Smooth muscle cell (in vitro differentiated cells): ENCODE measurements around the gene KLRF1. TPM values are rescaled to one million over a fixed set of nuclear protein-coding genes. Genes with fewer than 3 reads are reported as not detected.

Experiments
- DNase-seq: peaks from one replicate; lab custom pipeline; 2025; ENCODE audit not compliant: unreplicated experiment; lab: John Stamatoyannopoulos, UW
- H2AFZ ChIP-seq: fragments of 200-600 bp; sonication (generic); 2 replicates; pipeline ENCODE4 v1.6.0; 2016; ENCODE audit warnings: antibody characterized with exemption, low read depth, mild to moderate bottlenecking
- H3F3A ChIP-seq: fragments of 200-600 bp; sonication (generic); 2 replicates; pipeline ENCODE4 v1.6.0; 2017; ENCODE audit warnings: antibody characterized with exemption, low read depth
- H3K27ac ChIP-seq: fragments of 200-600 bp; sonication (generic); 2 replicates; pipeline ENCODE4 v1.5.1; 2016; ENCODE audit warnings: low read depth, mild to moderate bottlenecking
- H3K27me3 ChIP-seq: fragments of 200-600 bp; sonication (generic); 2 replicates; pipeline ENCODE4 v1.6.1; 2016; ENCODE audit warnings: low read depth, mild to moderate bottlenecking
- H3K36me3 ChIP-seq: fragments of 200-600 bp; sonication (generic); 2 replicates; pipeline ENCODE4 v1.5.1; 2016; ENCODE audit warnings: low read depth
- H3K4me1 ChIP-seq: fragments of 200-600 bp; sonication (generic); 2 replicates; pipeline ENCODE4 v1.5.1; 2016; ENCODE audit warnings: low read depth
- H3K4me2 ChIP-seq: fragments of 200-600 bp; sonication (generic); 2 replicates; pipeline ENCODE4 v1.6.0; 2016; ENCODE audit warnings: mild to moderate bottlenecking
- H3K4me3 ChIP-seq: fragments of 200-600 bp; sonication (generic); 2 replicates; pipeline ENCODE4 v1.5.1; 2016; ENCODE audit warnings: mild to moderate bottlenecking
- H3K79me2 ChIP-seq: fragments of 200-600 bp; sonication (generic); 2 replicates; pipeline ENCODE4 v1.6.0; 2016; ENCODE audit warnings: low read depth, mild to moderate bottlenecking
- H3K9ac ChIP-seq: fragments of 200-600 bp; sonication (generic); 2 replicates; pipeline ENCODE4 v1.6.0; 2016; ENCODE audit warnings: low read depth
- H3K9me3 ChIP-seq: fragments of 200-600 bp; sonication (generic); replicated peaks from 2 replicates; pipeline ENCODE4 v1.5.1; 2016; ENCODE audit warnings: low read depth
- H4K20me1 ChIP-seq: fragments of 200-600 bp; sonication (generic); 2 replicates; pipeline ENCODE4 v1.6.0; 2016; ENCODE audit warnings: low read depth
- CTCF ChIP-seq: fragments of 200-600 bp; sonication (generic); IDR thresholded peaks from 2 replicates; pipeline ENCODE4 v1.5.1; 2017; ENCODE audit warnings: borderline replicate concordance, mild to moderate bottlenecking, antibody characterized with exemption; ENCODE audit not compliant: insufficient read depth, poor library complexity, severe bottlenecking
- WGBS: methylation state at CpG from one replicate; pipeline ENCODE4 v1.1.7; 2016; ENCODE audit warnings: low lambda C conversion rate; 5-methylcytosine and 5-hydroxymethylcytosine counted together
- polyA plus RNA-seq: library from polyadenylated mRNA; unstranded; fragments of >200 nt; fragmentation: Nextera tagmentation; extraction: Ambion mirVana; gene quantifications from 2 replicates; pipeline ENCODE4 v1.2.1, GENCODE V29; 2016
- total RNA-seq: library from RNA; depleted of rRNA; stranded (reverse); fragments of >200 nt; gene quantifications from 2 replicates; pipeline ENCODE4 v1.2.3, GENCODE V29; 2014

The KLRF1 gene
- total and polyA plus RNA-seq, 2 experiments from 2014 or later: not detected

- no peaks in the 10 kb centered on the region for H3K27me3 ChIP-seq
- no peaks in the 10 kb centered on the region for H4K20me1 ChIP-seq
- no peak for TF ChIP-seq CTCF
- H3K27ac ChIP-seq: no peak overlapping the region
- H2AFZ ChIP-seq: peak overlapping the region; percentile 33
- H3K79me2 ChIP-seq: no peaks in the 10 kb centered on the region
- H3K4me2 ChIP-seq: no peak overlapping the region
- WGBS: 81% methylated on average over 7 of the region's 7 CpGs
- no peak overlapping the region for H3K4me3 ChIP-seq
- H3K9ac ChIP-seq: no peak overlapping the region
- H3K36me3 ChIP-seq: no peaks in the 10 kb centered on the region
- no peaks in the 10 kb centered on the region for H3F3A ChIP-seq
- H3K9me3 ChIP-seq: no peaks in the 10 kb centered on the region
- DNase-seq: no peak
- no peaks in the 10 kb centered on the region for H3K4me1 ChIP-seq
Measured at GRCh38 chr12:9796971-9797370, 30.3 kb upstream of the KLRF1 start.

GRCh38 chr12:9797722-9798619 lies 29.3 kb upstream of the KLRF1 start:
- H3K79me2 ChIP-seq: no peaks in the 10 kb centered on the region
- H3K4me3 ChIP-seq: no peak overlapping the region
- no peaks in the 10 kb centered on the region for H4K20me1 ChIP-seq
- no peak for DNase-seq
- WGBS: 49% methylated on average over 7 of the region's 7 CpGs
- no peaks in the 10 kb centered on the region for H3F3A ChIP-seq
- peak; percentile 23 for TF ChIP-seq CTCF
- H3K4me2 ChIP-seq: no peak overlapping the region
- no peaks in the 10 kb centered on the region for H3K4me1 ChIP-seq
- no peaks in the 10 kb centered on the region for H3K36me3 ChIP-seq
- H3K27me3 ChIP-seq: no peaks in the 10 kb centered on the region
- no peak overlapping the region for H2AFZ ChIP-seq
- H3K9ac ChIP-seq: no peak overlapping the region
- no peaks in the 10 kb centered on the region for H3K9me3 ChIP-seq
- no peak overlapping the region for H3K27ac ChIP-seq

- no peaks in the 10 kb centered on the region for H3K79me2 ChIP-seq
- no peaks in the 10 kb centered on the region for H3K9me3 ChIP-seq
- H3K4me3 ChIP-seq: no peak overlapping the region
- no peak for TF ChIP-seq CTCF
- H3F3A ChIP-seq: no peaks in the 10 kb centered on the region
- H3K4me1 ChIP-seq: no peaks in the 10 kb centered on the region
- no peak for DNase-seq
- 33% methylated on average over 1 of the region's 1 CpG for WGBS
- no peak overlapping the region for H2AFZ ChIP-seq
- H4K20me1 ChIP-seq: no peaks in the 10 kb centered on the region
- no peaks in the 10 kb centered on the region for H3K36me3 ChIP-seq
- no peak overlapping the region for H3K4me2 ChIP-seq
- H3K9ac ChIP-seq: no peak overlapping the region
- no peaks in the 10 kb centered on the region for H3K27me3 ChIP-seq
- H3K27ac ChIP-seq: no peak overlapping the region
Measured at GRCh38 chr12:9799961-9800360, 27.3 kb upstream of the KLRF1 start.

GRCh38 chr12:9805883-9806282 lies 21.4 kb upstream of the KLRF1 start:
- Histone ChIP-seq H3K27ac (no peak overlapping the region), H3K9ac (no peak overlapping the region), H3F3A (no peaks in the 10 kb centered on the region), H3K9me3 (no peaks in the 10 kb centered on the region), H3K4me3 (no peak overlapping the region), H3K36me3 (no peaks in the 10 kb centered on the region), H3K27me3 (no peaks in the 10 kb centered on the region), H2AFZ (no peak overlapping the region), H4K20me1 (no peaks in the 10 kb centered on the region), H3K79me2 (no peaks in the 10 kb centered on the region), H3K4me2 (no peak overlapping the region), H3K4me1 (no peaks in the 10 kb centered on the region)
- no peak for TF ChIP-seq CTCF
- no peak for DNase-seq
- 95% methylated on average over 2 of the region's 2 CpGs for WGBS
